Smooth muscle cell of the coronary artery (primary cell): ENCODE data around the gene PRSS33. TPM values are rescaled to one million over a fixed set of nuclear protein-coding genes. Genes with fewer than 3 reads are reported as not detected.

Experiments used
- total RNA-seq: library from RNA; depleted of rRNA; stranded (reverse); fragments of >200 nt; gene quantifications from 2 replicates; pipeline ENCODE4 v1.2.3, GENCODE V29; 2014; ENCODE audit warnings: low replicate concordance

PRSS33 gene, protein sequence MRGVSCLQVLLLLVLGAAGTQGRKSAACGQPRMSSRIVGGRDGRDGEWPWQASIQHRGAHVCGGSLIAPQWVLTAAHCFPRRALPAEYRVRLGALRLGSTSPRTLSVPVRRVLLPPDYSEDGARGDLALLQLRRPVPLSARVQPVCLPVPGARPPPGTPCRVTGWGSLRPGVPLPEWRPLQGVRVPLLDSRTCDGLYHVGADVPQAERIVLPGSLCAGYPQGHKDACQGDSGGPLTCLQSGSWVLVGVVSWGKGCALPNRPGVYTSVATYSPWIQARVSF
- not detected in 2 replicates for total RNA-seq

DNA sequence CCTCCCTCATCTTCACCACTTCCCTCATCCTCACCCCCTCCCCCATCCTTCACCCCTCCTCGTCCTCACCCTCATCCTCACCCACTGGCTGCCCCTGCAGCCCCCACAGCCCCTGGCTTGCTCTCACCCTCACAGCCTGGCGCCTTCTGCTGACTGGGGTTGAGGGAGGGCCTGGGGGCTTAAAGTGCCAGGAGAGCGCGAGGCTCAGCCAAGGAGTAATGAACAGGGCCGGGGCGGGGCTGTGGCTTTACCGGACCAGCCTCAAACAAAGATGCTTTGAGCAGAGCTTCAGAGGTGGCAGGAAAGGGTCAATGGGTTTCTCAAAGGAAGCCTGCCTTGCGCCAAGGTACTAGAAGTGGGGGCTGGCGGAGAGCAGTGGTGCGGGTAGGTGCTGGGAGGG is at the start of gene PRSS33:
PRSS33 (minus strand) TSS at position 155 of the 400 bp plus-strand sequence. CDS start 1,013 bp downstream, outside the sequence.

DNA sequence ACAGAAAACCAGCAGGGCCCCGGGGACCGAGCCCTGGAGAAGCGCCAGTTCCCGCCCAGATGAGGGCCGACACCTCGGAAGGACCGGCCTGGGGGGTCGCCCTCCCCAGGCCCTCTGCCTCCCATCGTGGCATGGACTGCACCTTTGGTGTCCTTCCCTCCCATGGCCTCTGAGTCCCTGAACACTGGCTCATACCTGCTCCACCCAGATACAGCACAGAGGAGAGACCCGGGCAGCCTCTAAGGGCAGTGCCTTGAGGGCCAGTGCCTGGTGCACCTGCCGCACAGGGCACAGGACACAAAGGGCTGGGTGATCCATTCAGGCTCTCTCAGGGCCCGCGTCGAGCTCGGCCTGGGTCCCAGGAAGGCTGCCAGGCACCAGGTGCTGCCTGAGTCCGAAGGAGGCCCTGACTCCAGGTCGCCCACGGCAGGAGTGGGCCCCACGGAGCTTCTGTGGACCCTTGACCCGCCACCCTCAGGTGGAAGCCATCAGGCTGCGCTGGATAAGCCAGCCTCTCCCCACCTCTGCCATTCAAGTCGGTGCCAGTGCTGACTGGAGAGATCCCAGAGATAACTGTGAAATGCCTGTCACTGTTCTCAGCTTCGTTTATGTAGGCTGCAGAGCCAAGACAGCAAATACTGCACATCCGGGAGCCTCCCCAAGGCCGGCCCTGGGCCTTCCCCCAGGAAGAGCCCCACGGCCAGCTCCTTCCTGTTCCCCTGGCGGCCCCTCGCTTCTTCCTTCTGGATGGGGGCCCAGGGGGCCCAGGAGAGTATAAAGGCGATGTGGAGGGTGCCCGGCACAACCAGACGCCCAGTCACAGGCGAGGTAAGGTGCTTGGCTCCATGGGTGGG is 42.4 kb upstream of the PRSS33 start, which contains the start of gene ZG16B:
ZG16B (plus strand) TSS at position 803 of the 854 bp plus-strand sequence. CDS start 139 bp downstream, outside the sequence.

DNA sequence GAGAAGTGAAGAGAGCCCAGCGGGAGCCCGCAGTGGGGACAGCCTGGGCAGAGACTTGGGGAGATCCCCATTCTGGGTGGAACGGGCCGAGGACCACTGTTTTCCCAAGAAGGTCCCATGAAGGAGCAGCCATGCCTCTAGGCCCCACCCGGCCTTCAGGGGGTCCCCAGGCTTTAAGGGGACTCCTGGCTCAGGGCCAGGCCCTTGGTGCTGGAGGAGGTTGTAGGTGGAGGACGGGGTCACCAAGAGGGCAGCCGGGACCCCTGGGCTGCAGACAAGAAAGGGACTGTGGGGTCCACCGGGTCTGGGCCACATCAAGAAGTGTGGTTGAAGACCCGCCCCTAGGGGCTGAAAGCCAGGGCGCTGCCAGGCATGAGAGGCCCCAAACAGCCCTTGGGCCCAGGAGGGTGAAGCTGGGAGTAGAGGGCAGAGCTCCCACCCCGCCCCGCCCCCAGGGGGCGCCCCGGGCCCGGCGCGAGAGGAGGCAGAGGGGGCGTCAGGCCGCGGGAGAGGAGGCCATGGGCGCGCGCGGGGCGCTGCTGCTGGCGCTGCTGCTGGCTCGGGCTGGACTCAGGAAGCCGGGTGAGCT is 29.5 kb upstream of the PRSS33 start, which contains the start of gene PRSS21:
PRSS21 (plus strand) TSS at position 487 of the 589 bp plus-strand sequence; CDS start at position 519, 32 bp downstream.

DNA sequence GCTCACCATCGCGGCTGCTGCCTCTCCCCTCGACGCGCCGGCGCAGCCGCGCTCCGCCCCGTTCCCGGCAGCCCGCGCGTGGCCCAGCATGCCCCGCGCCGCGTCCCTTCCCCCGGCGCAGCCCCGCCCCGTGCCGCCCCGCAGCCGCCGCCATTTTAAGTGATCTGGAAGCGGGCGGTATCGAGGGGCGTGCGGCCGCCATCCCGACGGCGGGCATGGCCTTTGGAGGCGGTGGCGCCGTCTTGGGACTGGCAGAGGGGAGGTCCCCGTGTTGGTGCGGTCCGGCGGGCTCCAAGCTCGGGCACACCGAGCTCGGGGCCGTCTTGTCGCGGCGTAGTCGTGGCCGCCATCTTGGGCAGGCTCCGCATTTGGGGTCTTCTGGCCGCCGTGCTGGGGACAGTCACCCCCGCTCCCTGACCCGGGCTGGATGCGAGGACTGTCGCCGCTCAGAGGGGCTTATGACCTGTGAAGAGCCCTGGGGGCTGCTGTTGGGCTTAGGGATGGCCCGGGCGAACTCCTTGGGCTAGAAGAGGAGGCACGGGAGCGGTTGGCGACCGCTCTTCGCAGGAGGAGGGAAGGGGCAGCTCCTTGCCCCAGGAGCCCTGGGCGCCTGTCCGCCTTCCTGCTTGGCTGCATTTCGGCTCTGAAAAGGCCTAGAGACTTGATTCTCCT is 10.0 kb downstream of the PRSS33 start, which contains the start of gene ELOB:
ELOB (minus strand) TSS at position 50 of the 672 bp plus-strand sequence; CDS start at position 9, 41 bp downstream.

DNA sequence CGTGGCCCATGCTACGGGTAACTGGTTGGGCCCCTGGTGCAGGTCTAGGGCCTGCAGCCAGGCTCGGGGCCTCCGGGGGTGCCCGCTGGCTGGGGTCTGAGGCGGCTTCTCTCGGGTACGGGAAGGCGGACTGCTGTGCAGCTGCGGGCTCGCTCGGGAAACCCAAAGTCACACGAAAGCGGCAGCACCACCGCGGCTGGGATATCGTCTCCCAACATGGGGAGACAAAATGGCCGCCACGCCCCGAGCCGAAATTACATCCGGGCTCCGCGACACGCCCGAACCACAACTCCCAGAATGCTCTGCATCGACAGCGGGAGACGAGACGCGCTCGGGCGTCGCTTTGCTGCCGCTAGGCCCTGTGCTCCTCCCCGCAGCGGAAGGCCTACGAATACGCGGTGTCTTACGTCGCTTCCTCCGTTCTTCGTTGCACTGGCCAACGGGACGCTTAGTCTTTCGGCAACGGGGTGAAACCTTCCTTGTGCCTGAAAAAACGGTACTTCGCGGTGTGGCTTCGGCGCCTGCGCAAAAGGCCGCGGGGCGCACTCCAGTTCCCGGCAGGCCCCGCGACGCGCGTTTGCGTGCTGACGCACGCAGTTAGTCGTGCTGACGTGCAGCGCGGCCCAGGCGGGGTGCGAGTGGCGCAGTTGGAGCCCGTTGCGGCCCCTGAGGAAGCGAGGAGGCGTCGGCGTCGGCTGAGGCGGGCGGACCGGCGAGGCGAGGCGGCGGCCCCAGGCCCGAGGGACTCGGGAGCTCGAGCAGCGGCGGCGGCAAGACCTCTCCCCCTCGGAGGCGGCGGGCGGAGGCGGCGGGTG is 35.1 kb downstream of the PRSS33 start, which contains the start of gene SRRM2:
SRRM2 (plus strand) TSS at position 604 of the 815 bp plus-strand sequence. CDS start 3,727 bp downstream, outside the sequence.

Other genes starting within 250 kb of the PRSS33 start
- gene PDPK1, start 249.5 kb downstream of the PRSS33 start, total RNA-seq: 10.5 and 12.0 TPM in 2 replicates
- 11.8 and 24.8 TPM in 2 replicates for gene KCTD5, start 105.0 kb downstream of the PRSS33 start, total RNA-seq
- gene PRSS27, start 67.3 kb downstream of the PRSS33 start, total RNA-seq: 0.23 and 0.70 TPM in 2 replicates
- 31.5 and 42.6 TPM in 2 replicates for gene SRRM2, start 34.9 kb downstream of the PRSS33 start, total RNA-seq
- gene ELOB, start 10.3 kb downstream of the PRSS33 start, total RNA-seq: 605 and 1,061 TPM in 2 replicates
- gene PRSS41, start 10.9 kb upstream of the PRSS33 start, total RNA-seq: not detected in 2 replicates
- gene PRSS21, start 29.7 kb upstream of the PRSS33 start, total RNA-seq: 0.15 and 0.23 TPM in 2 replicates
- gene ZG16B, start 42.7 kb upstream of the PRSS33 start, total RNA-seq: 2.1 TPM in 1 of 2 replicates, not detected in the other
- not detected in 2 replicates for gene PRSS22, start 70.6 kb upstream of the PRSS33 start, total RNA-seq
- 30.9 and 59.8 TPM in 2 replicates for gene FLYWCH2, start 95.7 kb upstream of the PRSS33 start, total RNA-seq
- 31.4 and 39.7 TPM in 2 replicates for gene FLYWCH1, start 124.4 kb upstream of the PRSS33 start, total RNA-seq
- not detected in 2 replicates for gene KREMEN2, start 176.7 kb upstream of the PRSS33 start, total RNA-seq
- gene PAQR4, start 181.8 kb upstream of the PRSS33 start, total RNA-seq: 1.6 and 3.8 TPM in 2 replicates
- 1.3 TPM in 1 of 2 replicates, not detected in the other for gene PKMYT1, start 192.9 kb upstream of the PRSS33 start, total RNA-seq
- gene CLDN9, start 225.4 kb upstream of the PRSS33 start, total RNA-seq: not detected in 2 replicates
- not detected in 2 replicates for gene CLDN6, start 230.6 kb upstream of the PRSS33 start, total RNA-seq
- 42.1 and 365 TPM in 2 replicates for gene TNFRSF12A, start 232.8 kb upstream of the PRSS33 start, total RNA-seq
- 6.6 and 18.3 TPM in 2 replicates for gene HCFC1R1, start 236.4 kb upstream of the PRSS33 start, total RNA-seq
- 17.2 and 26.2 TPM in 2 replicates for gene THOC6, start 236.5 kb upstream of the PRSS33 start, total RNA-seq
- gene BICDL2, start 249.4 kb upstream of the PRSS33 start, total RNA-seq: under 0.01 and 0.08 TPM in 2 replicates